Heart left ventricle (tissue), 13 donors: Measurements from ENCODE around the gene BPHL.

Experiments used
- CTCF ChIP-seq, 12 donors: fragments of 200-600 bp; sonication (generic) in 4 of 12; IDR thresholded peaks; one replicate each; pipeline versions ENCODE4 v1.5.0 to v1.8.0; 2018 to 2022; ENCODE audit warnings: antibody characterized with exemption in 12 of 12, mild to moderate bottlenecking in 5 of 12
- POLR2A ChIP-seq, 2 donors: fragments of 450-650 bp; IDR thresholded peaks; one replicate each; pipeline ENCODE4 v1.6.1; 2017; ENCODE audit warnings: antibody characterized with exemption in 2 of 2, mild to moderate bottlenecking in 2 of 2, moderate library complexity in 2 of 2
- donor health status: ischemic (EF 13 %, LVEDD 7.1; RV severe dilation, severe dysfunction).
- donor health status: DM: no; HTN: yes; CAD: no.
- donor health status: DM: no; HTN: no; CAD: no.
- donor health status: ischemic (EF 25% LVEDD 6.9; RV normal size, moderate dysfunction).
- donor health status: ischemic (EF 25% LVEDD 5.7; RV mildly dilated, moderate dysfunction).
- donor health status: ischemic (EF 35%, LVEDD 5.7; RV mildly dilated, moderate dysfunction).
- donor health status: nonischemic (EF 11% LVEDD 7.7; RV severe dilation, severe dysfunction).
- donor health status: DM: yes; HTN: yes; CAD: no.
- donor health status: PGD.
- donor health status: ischemic (EF 29% LVEDD 5.4; RV normal size, mild dysfunction).
- donor health status: nonischemic (EF 23%, LVEDD 6.1; RV moderate dilation, normal function).

GRCh38 chr6:3195420-3195694 lies 76.8 kb downstream of the BPHL start:
- TF ChIP-seq POLR2A (IDR thresholded peaks at IDR 0.05) (no peak), CTCF (IDR thresholded peaks at IDR 0.05) (no peak)
